SK-N-SH (cell line): Measurements from ENCODE around the gene ST13. TPM values are rescaled to one million over a fixed set of nuclear protein-coding genes. Genes with fewer than 3 reads are reported as not detected.

Experiments used
- CTCF ChIA-PET: fragments of 300-600, 350-600 bp; formaldehyde crosslinking; extraction: SDS; loops from one replicate; lab custom pipeline; 2021; lab: Yijun Ruan, JAX
- POLR2A ChIA-PET: fragments of 350-600 bp; sonication (Branson Sonifier 250); formaldehyde crosslinking; extraction: SDS; loops from one replicate; lab custom pipeline; 2020; ENCODE audit warnings: antibody characterized with exemption, inconsistent platforms; lab: Yijun Ruan, JAX
- DNase-seq: peaks from one replicate; pipeline ENCODE4 v3.0.0; 2012
- H2AFZ ChIP-seq: fragments of 200-600 bp; sonication (generic); 2 replicates; pipeline ENCODE4 v1.8.1; 2016; ENCODE audit warnings: antibody characterized with exemption, mild to moderate bottlenecking, low read depth
- H3F3A ChIP-seq: fragments of 200-600 bp; sonication (generic); replicated peaks from 2 replicates; pipeline ENCODE3; 2016; ENCODE audit warnings: antibody characterized with exemption, mild to moderate bottlenecking; ENCODE audit not compliant: insufficient read depth
- H3K27ac ChIP-seq, 2 experiments: fragments of 200-500 bp in 1 of 2; fragments of 200-600 bp in 1 of 2; sonication (Bioruptor generic) in 1 of 2; sonication (generic), shearing (Covaris generic) in 1 of 2; 2 replicates each; pipeline versions ENCODE4 v1.5.1 to v1.6.1; 2014 to 2016; ENCODE audit warnings: low read depth in 2 of 2, inconsistent platforms in 1 of 2, low read length in 1 of 2, mild to moderate bottlenecking in 1 of 2, mixed read lengths in 1 of 2
- H3K27me3 ChIP-seq: fragments of 200-600 bp; sonication (generic), shearing (Covaris generic); 2 replicates; pipeline ENCODE4 v1.6.1; 2016; ENCODE audit warnings: mixed run types; ENCODE audit not compliant: insufficient read depth
- H3K36me3 ChIP-seq, 2 experiments: fragments of 200-500 bp in 1 of 2; fragments of 200-600 bp in 1 of 2; sonication (Bioruptor generic) in 1 of 2; sonication (generic) in 1 of 2; replicated peaks in 1 of 2; 2 replicates each; pipeline versions ENCODE3 to v1.5.1; 2014 to 2016; ENCODE audit warnings: low read length in 1 of 2, mild to moderate bottlenecking in 1 of 2; ENCODE audit not compliant: insufficient read depth in 2 of 2, control insufficient read depth in 1 of 2
- H3K4me1 ChIP-seq, 2 experiments: fragments of 200-500 bp in 1 of 2; fragments of 200-600 bp in 1 of 2; sonication (Bioruptor generic) in 1 of 2; sonication (generic), shearing (Covaris generic) in 1 of 2; 2 replicates each; pipeline versions ENCODE4 v1.5.1 to v1.6.1; 2014 to 2016; ENCODE audit warnings: low read depth in 1 of 2, low read length in 1 of 2, mixed run types in 1 of 2; ENCODE audit not compliant: insufficient read depth in 2 of 2, control insufficient read depth in 1 of 2
- H3K4me2 ChIP-seq: fragments of 200-600 bp; sonication (generic), shearing (Covaris generic); 2 replicates; pipeline ENCODE4 v1.6.1; 2017; ENCODE audit warnings: mixed run types
- H3K4me3 ChIP-seq, 2 experiments: fragments of 200-500 bp in 1 of 2; fragments of 200-600 bp in 1 of 2; sonication (Bioruptor generic) in 1 of 2; sonication (generic), shearing (Covaris generic) in 1 of 2; 2 replicates each; pipeline versions ENCODE4 v1.5.1 to v1.8.1; 2014 to 2016; ENCODE audit warnings: low read depth in 2 of 2, inconsistent platforms in 1 of 2, low read length in 1 of 2, mild to moderate bottlenecking in 1 of 2, mixed read lengths in 1 of 2, moderate library complexity in 1 of 2
- H3K79me2 ChIP-seq: fragments of 200-600 bp; sonication (generic); 2 replicates; pipeline ENCODE4 v1.8.1; 2017; ENCODE audit warnings: mild to moderate bottlenecking; ENCODE audit not compliant: insufficient read depth
- H3K9ac ChIP-seq: fragments of 200-600 bp; sonication (generic); 2 replicates; pipeline ENCODE4 v1.6.1; 2017; ENCODE audit warnings: mixed run types
- H3K9me2 ChIP-seq: fragments of 200-600 bp; sonication (generic); 2 replicates; pipeline ENCODE4 v1.6.1; 2017; ENCODE audit warnings: mixed run types
- H3K9me3 ChIP-seq: fragments of 200-600 bp; sonication (generic); 2 replicates; pipeline ENCODE4 v1.6.1; 2017; ENCODE audit warnings: mixed run types, mild to moderate bottlenecking, moderate library complexity
- H4K20me1 ChIP-seq: fragments of 200-600 bp; sonication (generic); 2 replicates; pipeline ENCODE4 v1.6.1; 2017; ENCODE audit warnings: mild to moderate bottlenecking, mixed run types; ENCODE audit not compliant: insufficient read depth
- ELF1 ChIP-seq: IDR thresholded peaks from 2 replicates; pipeline ENCODE4 v1.4.0; 2012
- EP300 ChIP-seq, 2 experiments: IDR thresholded peaks; 2 replicates each; pipeline versions ENCODE4 v1.4.0 to v1.6.1; 2012; ENCODE audit warnings: borderline replicate concordance in 1 of 2, low read depth in 1 of 2, low read length in 1 of 2
- FOXJ3 ChIP-seq: sonication (generic); formaldehyde crosslinking; IDR thresholded peaks from 2 replicates; pipeline ENCODE4 v1.5.1; 2020; ENCODE audit warnings: mild to moderate bottlenecking, missing genetic modification reagents
- FOXM1 ChIP-seq: IDR thresholded peaks from 2 replicates; pipeline ENCODE4 v1.4.0; 2012; ENCODE audit warnings: low read depth, mild to moderate bottlenecking
- GABPA ChIP-seq: IDR thresholded peaks from 2 replicates; pipeline ENCODE4 v1.4.0; 2012; ENCODE audit warnings: low read depth, mild to moderate bottlenecking
- JUND ChIP-seq: IDR thresholded peaks from 2 replicates; pipeline ENCODE4 v1.4.0; 2012
- MAX ChIP-seq: IDR thresholded peaks from 2 replicates; pipeline ENCODE4 v1.4.0; 2012; ENCODE audit warnings: low read depth
- POLR2AphosphoS5 ChIP-seq: IDR thresholded peaks from 2 replicates; pipeline ENCODE4 v1.6.1; 2012; ENCODE audit warnings: low read depth, low read length
- RAD21 ChIP-seq: IDR thresholded peaks from 2 replicates; pipeline ENCODE4 v1.6.1; 2012; ENCODE audit warnings: mild to moderate bottlenecking, low read length
- RCOR1 ChIP-seq: fragments of 150-350 bp; IDR thresholded peaks from 2 replicates; pipeline ENCODE4 v1.6.1; 2017; ENCODE audit warnings: antibody characterized with exemption, low read length
- REST ChIP-seq: IDR thresholded peaks from 2 replicates; pipeline ENCODE4 v1.6.1; 2012; ENCODE audit warnings: mild to moderate bottlenecking, low read depth, low read length, moderate library complexity
- RFX5 ChIP-seq: IDR thresholded peaks from 2 replicates; pipeline ENCODE4 v1.6.1; 2012; ENCODE audit warnings: mild to moderate bottlenecking, improper control_type of control experiment, low read length
- RXRA ChIP-seq: IDR thresholded peaks from 2 replicates; pipeline ENCODE4 v1.4.0; 2012; ENCODE audit warnings: low read depth, mild to moderate bottlenecking, borderline replicate concordance
- SIN3A ChIP-seq: IDR thresholded peaks from 2 replicates; pipeline ENCODE4 v1.6.1; 2012; ENCODE audit warnings: low read depth, mild to moderate bottlenecking, low read length, moderate library complexity, borderline replicate concordance
- SMC3 ChIP-seq: IDR thresholded peaks from 2 replicates; pipeline ENCODE4 v1.6.1; 2012; ENCODE audit warnings: low read depth, low read length, improper control_type of control experiment
- USF2 ChIP-seq: fragments of 150-350 bp; IDR thresholded peaks from 2 replicates; pipeline ENCODE4 v1.6.1; 2017; ENCODE audit warnings: antibody characterized with exemption, low read length, low read depth, borderline replicate concordance
- YY1 ChIP-seq: IDR thresholded peaks from 2 replicates; pipeline ENCODE4 v1.4.0; 2012; ENCODE audit warnings: low read depth, mild to moderate bottlenecking
- WGBS: methylation state at CpG from one replicate; pipeline ENCODE4 v1.1.6; 2017; ENCODE audit warnings: low lambda C conversion rate; 5-methylcytosine and 5-hydroxymethylcytosine counted together
- polyA plus RNA-seq, 3 experiments: library from polyadenylated mRNA; depleted of rRNA; stranded (reverse); fragments of >200 nt; gene quantifications; 2 replicates each; pipeline ENCODE4 v1.2.3, GENCODE V29; 2012
- TF ChIP-seq, protein P1 (sequence below): fragments of 150-350 bp; IDR thresholded peaks from 2 replicates; pipeline ENCODE4 v1.6.1; 2016; ENCODE audit warnings: mild to moderate bottlenecking, low read depth, low read length
- TF ChIP-seq, protein P2 (sequence below): IDR thresholded peaks from 2 replicates; pipeline ENCODE4; 2012
- TF ChIP-seq, protein P3 (sequence below): fragments of 200-600 bp; sonication (generic); IDR thresholded peaks from 2 replicates; pipeline ENCODE4 v1.6.1; 2017; ENCODE audit warnings: antibody characterized with exemption, mild to moderate bottlenecking, moderate library complexity

Gene ST13
- polyA plus RNA-seq, 1 of the 3 experiments (the other 2 are of a cell fraction): 66.0 TPM

DNA sequence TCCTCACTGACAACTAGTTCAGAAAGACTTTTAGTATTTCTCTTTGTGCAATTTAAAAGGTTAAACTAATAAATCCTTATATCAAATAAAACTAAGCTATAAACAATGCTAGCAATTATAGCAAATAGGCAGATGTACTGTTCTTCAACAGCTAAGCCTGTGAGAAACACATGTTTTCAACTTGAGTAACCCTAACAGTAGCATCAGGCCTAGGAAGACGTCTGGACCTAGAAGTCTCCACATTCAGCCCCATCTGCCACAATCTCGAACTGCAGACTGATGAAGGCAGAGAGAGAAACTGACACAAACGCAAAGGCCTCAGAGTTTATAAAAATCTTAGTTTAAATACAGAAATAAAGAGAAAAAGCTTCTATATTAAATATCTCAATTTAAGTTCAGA, 2.5 kb downstream of the ST13 start (continued):
- no peak for TF ChIP-seq REST
- TF ChIP-seq, protein P1, sequence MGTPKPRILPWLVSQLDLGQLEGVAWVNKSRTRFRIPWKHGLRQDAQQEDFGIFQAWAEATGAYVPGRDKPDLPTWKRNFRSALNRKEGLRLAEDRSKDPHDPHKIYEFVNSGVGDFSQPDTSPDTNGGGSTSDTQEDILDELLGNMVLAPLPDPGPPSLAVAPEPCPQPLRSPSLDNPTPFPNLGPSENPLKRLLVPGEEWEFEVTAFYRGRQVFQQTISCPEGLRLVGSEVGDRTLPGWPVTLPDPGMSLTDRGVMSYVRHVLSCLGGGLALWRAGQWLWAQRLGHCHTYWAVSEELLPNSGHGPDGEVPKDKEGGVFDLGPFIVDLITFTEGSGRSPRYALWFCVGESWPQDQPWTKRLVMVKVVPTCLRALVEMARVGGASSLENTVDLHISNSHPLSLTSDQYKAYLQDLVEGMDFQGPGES: no peak
- TF ChIP-seq GABPA: no peak

- ChIA-PET CTCF (interaction anchor here (1.0 to 1.3 kb wide), 2 partner anchors 22 to 208 kb away, joined by 3 read pairs; no protein-coding TSS in a partner anchor), POLR2A (interaction anchor here (0.6 kb wide), 1 partner anchor 236 kb away, joined by 3 read pairs; no protein-coding TSS in a partner anchor)
- Histone ChIP-seq H3K9ac (peak overlapping the region; percentile 95; the same call in 1 of the 2 replicates), H3K27ac (no peak overlapping the region), H3K4me1 (peaks cover 0 to 9% of the 10 kb centered on the region in 2 experiments; a peak in 3 of 4 replicates), H4K20me1 (peaks cover 32% of the 10 kb centered on the region; the same call in 1 of the 2 replicates), H3K4me2 (peak overlapping the region; percentile 83), H3K9me3 (no peaks in the 10 kb centered on the region), H3K79me2 (peaks cover 93% of the 10 kb centered on the region), H3K27me3 (no peaks in the 10 kb centered on the region), H2AFZ (no peak overlapping the region), H3K4me3 (no peak overlapping the region), H3K9me2 (no peaks in the 10 kb centered on the region), H3K36me3 (peaks cover 0 to 13% of the 10 kb centered on the region in 2 experiments), H3F3A (no peaks in the 10 kb centered on the region)
- 92% methylated on average over 1 of the region's 1 CpG for WGBS
- DNase-seq: no peak
- TF ChIP-seq GABPA: no peak
- no peak for TF ChIP-seq FOXJ3 (CRISPR knock-in tag)
- no peak for TF ChIP-seq POLR2AphosphoS5
- no peak for TF ChIP-seq USF2
- TF ChIP-seq RXRA: no peak
- TF ChIP-seq RFX5: no peak
- no peak for TF ChIP-seq MAX
- no peak for TF ChIP-seq EP300 (IDR thresholded peaks at IDR 0.05; ENCODE audit: borderline replicate concordance in 1 of 2, low read depth in 1 of 2, low read length in 1 of 2)
- TF ChIP-seq, protein P2, sequence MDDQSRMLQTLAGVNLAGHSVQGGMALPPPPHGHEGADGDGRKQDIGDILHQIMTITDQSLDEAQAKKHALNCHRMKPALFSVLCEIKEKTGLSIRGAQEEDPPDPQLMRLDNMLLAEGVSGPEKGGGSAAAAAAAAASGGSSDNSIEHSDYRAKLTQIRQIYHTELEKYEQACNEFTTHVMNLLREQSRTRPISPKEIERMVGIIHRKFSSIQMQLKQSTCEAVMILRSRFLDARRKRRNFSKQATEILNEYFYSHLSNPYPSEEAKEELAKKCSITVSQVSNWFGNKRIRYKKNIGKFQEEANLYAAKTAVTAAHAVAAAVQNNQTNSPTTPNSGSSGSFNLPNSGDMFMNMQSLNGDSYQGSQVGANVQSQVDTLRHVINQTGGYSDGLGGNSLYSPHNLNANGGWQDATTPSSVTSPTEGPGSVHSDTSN: no peak
- TF ChIP-seq, protein P3, sequence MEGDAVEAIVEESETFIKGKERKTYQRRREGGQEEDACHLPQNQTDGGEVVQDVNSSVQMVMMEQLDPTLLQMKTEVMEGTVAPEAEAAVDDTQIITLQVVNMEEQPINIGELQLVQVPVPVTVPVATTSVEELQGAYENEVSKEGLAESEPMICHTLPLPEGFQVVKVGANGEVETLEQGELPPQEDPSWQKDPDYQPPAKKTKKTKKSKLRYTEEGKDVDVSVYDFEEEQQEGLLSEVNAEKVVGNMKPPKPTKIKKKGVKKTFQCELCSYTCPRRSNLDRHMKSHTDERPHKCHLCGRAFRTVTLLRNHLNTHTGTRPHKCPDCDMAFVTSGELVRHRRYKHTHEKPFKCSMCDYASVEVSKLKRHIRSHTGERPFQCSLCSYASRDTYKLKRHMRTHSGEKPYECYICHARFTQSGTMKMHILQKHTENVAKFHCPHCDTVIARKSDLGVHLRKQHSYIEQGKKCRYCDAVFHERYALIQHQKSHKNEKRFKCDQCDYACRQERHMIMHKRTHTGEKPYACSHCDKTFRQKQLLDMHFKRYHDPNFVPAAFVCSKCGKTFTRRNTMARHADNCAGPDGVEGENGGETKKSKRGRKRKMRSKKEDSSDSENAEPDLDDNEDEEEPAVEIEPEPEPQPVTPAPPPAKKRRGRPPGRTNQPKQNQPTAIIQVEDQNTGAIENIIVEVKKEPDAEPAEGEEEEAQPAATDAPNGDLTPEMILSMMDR: no peak
- no peak for TF ChIP-seq SIN3A
- TF ChIP-seq RAD21: no peak
- TF ChIP-seq YY1: no peak
- TF ChIP-seq, protein P1: no peak
- no peak for TF ChIP-seq ELF1
- no peak for TF ChIP-seq RCOR1
- TF ChIP-seq SMC3: no peak
- no peak for TF ChIP-seq FOXM1
- TF ChIP-seq JUND: no peak
These were observed 3.1 kb downstream of the ST13 start for GRCh38 chr22:40853333-40853732.
